A549 (cell line): Measurements from ENCODE around the gene TNFSF11. TPM values are rescaled to one million over a fixed set of nuclear protein-coding genes. Genes with fewer than 3 reads are reported as not detected.
A peak's percentile ranks its signal among the peaks of the same experiment; 100 is the strongest.

Experiments
- ATAC-seq, 2 experiments: fragments of 200-7000 bp in 1 of 2; fragments of >200 bp in 1 of 2; cut with Nextera tagmentation in 1 of 2; cut with Tn5 transposase in 1 of 2; 3 replicates each; pipeline versions ENCODE4 v1.8.0 to v1.9.1; 2018 to 2020; ENCODE audit warnings: mild to moderate bottlenecking in 1 of 2, moderate library complexity in 1 of 2
- CTCF ChIA-PET: fragments of 300-600 bp; sonication (Branson Sonifier 250); formaldehyde crosslinking; extraction: SDS; loops from one replicate; lab custom pipeline; 2021; ENCODE audit warnings: antibody characterized with exemption, inconsistent platforms; lab: Yijun Ruan, JAX
- POLR2A ChIA-PET: fragments of 350-600 bp; formaldehyde crosslinking; extraction: SDS; loops from one replicate; lab custom pipeline; 2021; ENCODE audit warnings: antibody characterized with exemption, inconsistent platforms; lab: Yijun Ruan, JAX
- DNase-seq, 2 experiments: peaks; one replicate each; pipeline versions ENCODE4 v3.0.0 to v3.0.0-alpha.2; 2011 to 2016; ENCODE audit warnings: low read depth in 1 of 2, low spot score in 1 of 2
- FAIRE-seq: peaks from 2 replicates; lab custom pipeline; 2011; peaks lifted over from hg19 to GRCh38; lab: Jason Lieb, UNC
- H3K27ac ChIP-seq, 2 experiments: fragments of >200 bp; sonication (Bioruptor Twin); formaldehyde crosslinking; 3 replicates each; pipeline ENCODE4 v1.5.1; 2016 to 2017
- H3K4me1 ChIP-seq: fragments of >200 bp; sonication (Bioruptor Twin); formaldehyde crosslinking; 3 replicates; pipeline ENCODE4 v1.6.1; 2016
- H3K4me2 ChIP-seq: fragments of >200 bp; sonication (Bioruptor Twin); formaldehyde crosslinking; 3 replicates; pipeline ENCODE4 v1.6.1; 2016
- H3K4me3 ChIP-seq: fragments of >200 bp; sonication (Bioruptor Twin); formaldehyde crosslinking; 3 replicates; pipeline ENCODE4 v1.5.1; 2016
- H3K9me3 ChIP-seq: fragments of >200 bp; sonication (Bioruptor Twin); formaldehyde crosslinking; 3 replicates; pipeline ENCODE4 v1.6.1; 2016
- CEBPB ChIP-seq, 2 experiments: fragments of >200 bp in 1 of 2; sonication (Bioruptor Twin) in 1 of 2; formaldehyde crosslinking in 1 of 2; IDR thresholded peaks; 2 replicates each; pipeline ENCODE4 v1.6.1; 2012 to 2016
- E2F6 ChIP-seq: IDR thresholded peaks from 2 replicates; pipeline ENCODE4 v1.6.1; 2012; ENCODE audit warnings: low read depth, borderline replicate concordance
- EHMT2 ChIP-seq: fragments of 200-600 bp; sonication (generic); IDR thresholded peaks from 2 replicates; pipeline ENCODE4 v1.6.1; 2016; ENCODE audit warnings: antibody characterized with exemption, low read depth, mild to moderate bottlenecking, moderate library complexity
- ESRRA ChIP-seq: fragments of 150-350 bp; IDR thresholded peaks from 2 replicates; pipeline ENCODE4 v1.6.1; 2014; ENCODE audit warnings: mild to moderate bottlenecking, low read length, borderline replicate concordance
- HEYL ChIP-seq: fragments of 250-450 bp; sonication (Bioruptor Pico); IDR thresholded peaks from 2 replicates; pipeline ENCODE4 v1.8.0; 2021; ENCODE audit warnings: mild to moderate bottlenecking, moderate library complexity
- HOXA7 ChIP-seq: fragments of 250-450 bp; sonication (Bioruptor Pico); IDR thresholded peaks from 2 replicates; pipeline ENCODE4 v1.5.0; 2020; ENCODE audit warnings: mild to moderate bottlenecking, moderate library complexity
- JUN ChIP-seq, 2 experiments: fragments of >200 bp; sonication (Bioruptor Twin); formaldehyde crosslinking; IDR thresholded peaks; 2 replicates in 1 of 2; 3 replicates in 1 of 2; pipeline ENCODE4 v1.6.1; 2016 to 2017
- MYC ChIP-seq: IDR thresholded peaks from 2 replicates; pipeline ENCODE4 v1.6.1; 2012; ENCODE audit warnings: mild to moderate bottlenecking, inconsistent platforms, low read length, improper control_type of control experiment, borderline replicate concordance
- NR3C1 ChIP-seq: fragments of >200 bp; sonication (Bioruptor Twin); formaldehyde crosslinking; IDR thresholded peaks from 3 replicates; pipeline ENCODE4 v1.6.1; 2017
- POLR2AphosphoS2 ChIP-seq: conservative IDR thresholded peaks from 2 replicates; pipeline ENCODE4 v1.6.1; 2012; ENCODE audit warnings: low read length, improper control_type of control experiment, inconsistent platforms
- TP53 ChIP-seq: fragments of 250-450 bp; sonication (Bioruptor Pico); IDR thresholded peaks from 2 replicates; pipeline ENCODE4 v1.5.0; 2021; ENCODE audit warnings: mild to moderate bottlenecking, moderate library complexity
- ZC3H11A ChIP-seq: fragments of 450-650 bp; IDR thresholded peaks from 2 replicates; pipeline ENCODE4 v1.6.1; 2014; ENCODE audit warnings: antibody characterized with exemption, mild to moderate bottlenecking
- ZSCAN20 ChIP-seq: fragments of 250-450 bp; sonication (Bioruptor Pico); IDR thresholded peaks from 2 replicates; pipeline ENCODE4 v1.8.0; 2022; ENCODE audit warnings: mild to moderate bottlenecking, moderate library complexity
- WGBS: methylation state at CpG from one replicate; pipeline ENCODE4 v1.1.6; 2017; ENCODE audit errors: missing lambda C conversion rate; 5-methylcytosine and 5-hydroxymethylcytosine counted together
- polyA plus RNA-seq, 4 experiments: library from polyadenylated mRNA; depleted of rRNA in 3 of 4; stranded (reverse); fragments of >200 nt; fragmentation: RNase III in 1 of 4; extraction: RNeasy Plus Mini Kit Qiagen cat#74134 plus additional on column Dnase treatment in 1 of 4; gene quantifications; 2 replicates in 3 of 4; 3 replicates in 1 of 4; pipeline ENCODE4 v1.2.3, GENCODE V29; 2011 to 2017
- TF ChIP-seq, protein P1 (sequence below): fragments of 450-650 bp; IDR thresholded peaks from 2 replicates; pipeline ENCODE4 v1.6.1; 2014; ENCODE audit warnings: antibody characterized with exemption
- TF ChIP-seq, protein P2 (sequence below): fragments of >200 bp; sonication (Bioruptor Twin); formaldehyde crosslinking; IDR thresholded peaks from 3 replicates; pipeline ENCODE4 v1.5.1; 2016
- TF ChIP-seq, protein P3 (sequence below): IDR thresholded peaks from 2 replicates; pipeline ENCODE4 v1.6.1; 2012
- TF ChIP-seq, protein P4 (sequence below): fragments of 150-350 bp; IDR thresholded peaks from 2 replicates; pipeline ENCODE4 v1.6.1; 2014; ENCODE audit warnings: low read depth, mild to moderate bottlenecking, low read length

Gene TNFSF11
- polyA plus RNA-seq, 2 of the 4 experiments (the other 2 are of a cell fraction) = not detected

GRCh38 chr13:42571895-42572294 is 2.1 kb upstream of the TNFSF11 start (continued):
- TF ChIP-seq, protein P1, sequence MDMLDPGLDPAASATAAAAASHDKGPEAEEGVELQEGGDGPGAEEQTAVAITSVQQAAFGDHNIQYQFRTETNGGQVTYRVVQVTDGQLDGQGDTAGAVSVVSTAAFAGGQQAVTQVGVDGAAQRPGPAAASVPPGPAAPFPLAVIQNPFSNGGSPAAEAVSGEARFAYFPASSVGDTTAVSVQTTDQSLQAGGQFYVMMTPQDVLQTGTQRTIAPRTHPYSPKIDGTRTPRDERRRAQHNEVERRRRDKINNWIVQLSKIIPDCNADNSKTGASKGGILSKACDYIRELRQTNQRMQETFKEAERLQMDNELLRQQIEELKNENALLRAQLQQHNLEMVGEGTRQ = no peak
- TF ChIP-seq CEBPB (IDR thresholded peaks at IDR 0.05) (no peak), JUN (IDR thresholded peaks at IDR 0.05) (no peak)

DNA sequence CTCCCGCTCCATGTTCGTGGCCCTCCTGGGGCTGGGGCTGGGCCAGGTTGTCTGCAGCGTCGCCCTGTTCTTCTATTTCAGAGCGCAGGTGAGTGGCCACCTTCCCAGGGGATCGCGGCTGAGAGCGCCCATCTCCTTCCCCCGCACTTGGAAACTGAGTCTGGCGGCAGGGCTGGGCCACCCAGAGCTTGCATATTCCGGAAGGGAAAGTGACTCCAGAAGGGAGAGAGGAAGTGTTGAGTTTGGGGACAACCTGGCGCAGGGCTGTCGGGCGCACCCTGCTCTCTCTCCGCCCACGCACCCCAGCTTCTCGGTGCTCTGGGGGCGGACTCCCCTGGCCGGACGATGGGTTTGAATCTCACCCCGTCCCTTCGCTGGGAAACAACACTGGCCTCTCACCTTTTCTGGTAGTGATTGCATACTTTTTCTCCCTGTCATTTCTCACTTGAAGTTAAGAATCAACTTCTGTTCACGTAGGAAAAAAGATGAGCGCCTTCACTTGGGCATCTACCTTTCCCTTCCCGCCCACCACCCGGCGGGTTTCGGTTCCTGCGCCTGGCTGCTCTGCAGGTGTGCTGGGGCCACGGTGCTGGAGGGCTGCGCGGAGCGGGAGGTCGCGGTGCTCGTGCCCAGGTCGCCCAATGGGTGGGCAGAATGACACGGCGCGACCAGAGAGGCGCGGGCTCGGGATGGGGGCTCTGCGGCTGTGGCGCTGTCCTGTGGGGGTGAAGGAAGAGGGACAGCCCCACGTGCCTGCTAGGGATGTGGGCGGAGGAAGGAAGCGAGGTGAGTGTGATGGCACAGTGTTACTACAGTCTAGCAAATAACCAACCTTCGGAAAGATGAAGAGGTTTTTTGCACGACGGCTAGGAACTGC is 721 bp downstream of the TNFSF11 start:
- 11% methylated on average over 24 of the region's 51 CpGs for WGBS
- no peak overlapping the region for H3K27ac ChIP-seq
- ChIA-PET POLR2A (no interaction called here), CTCF (no interaction called here)
- H3K4me1 ChIP-seq = no peaks in the 10 kb centered on the region
- DNase-seq (no peak), ATAC-seq (no peak), FAIRE-seq (no peak)
- peak overlapping the region; percentile 15; the same call in 1 of the 3 replicates for H3K4me3 ChIP-seq
- TF ChIP-seq, protein P2, sequence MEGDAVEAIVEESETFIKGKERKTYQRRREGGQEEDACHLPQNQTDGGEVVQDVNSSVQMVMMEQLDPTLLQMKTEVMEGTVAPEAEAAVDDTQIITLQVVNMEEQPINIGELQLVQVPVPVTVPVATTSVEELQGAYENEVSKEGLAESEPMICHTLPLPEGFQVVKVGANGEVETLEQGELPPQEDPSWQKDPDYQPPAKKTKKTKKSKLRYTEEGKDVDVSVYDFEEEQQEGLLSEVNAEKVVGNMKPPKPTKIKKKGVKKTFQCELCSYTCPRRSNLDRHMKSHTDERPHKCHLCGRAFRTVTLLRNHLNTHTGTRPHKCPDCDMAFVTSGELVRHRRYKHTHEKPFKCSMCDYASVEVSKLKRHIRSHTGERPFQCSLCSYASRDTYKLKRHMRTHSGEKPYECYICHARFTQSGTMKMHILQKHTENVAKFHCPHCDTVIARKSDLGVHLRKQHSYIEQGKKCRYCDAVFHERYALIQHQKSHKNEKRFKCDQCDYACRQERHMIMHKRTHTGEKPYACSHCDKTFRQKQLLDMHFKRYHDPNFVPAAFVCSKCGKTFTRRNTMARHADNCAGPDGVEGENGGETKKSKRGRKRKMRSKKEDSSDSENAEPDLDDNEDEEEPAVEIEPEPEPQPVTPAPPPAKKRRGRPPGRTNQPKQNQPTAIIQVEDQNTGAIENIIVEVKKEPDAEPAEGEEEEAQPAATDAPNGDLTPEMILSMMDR = no peak
- TF ChIP-seq POLR2AphosphoS2 = no peak
- no peak for TF ChIP-seq HEYL (CRISPR knock-in tag)
- TF ChIP-seq, protein P3, sequence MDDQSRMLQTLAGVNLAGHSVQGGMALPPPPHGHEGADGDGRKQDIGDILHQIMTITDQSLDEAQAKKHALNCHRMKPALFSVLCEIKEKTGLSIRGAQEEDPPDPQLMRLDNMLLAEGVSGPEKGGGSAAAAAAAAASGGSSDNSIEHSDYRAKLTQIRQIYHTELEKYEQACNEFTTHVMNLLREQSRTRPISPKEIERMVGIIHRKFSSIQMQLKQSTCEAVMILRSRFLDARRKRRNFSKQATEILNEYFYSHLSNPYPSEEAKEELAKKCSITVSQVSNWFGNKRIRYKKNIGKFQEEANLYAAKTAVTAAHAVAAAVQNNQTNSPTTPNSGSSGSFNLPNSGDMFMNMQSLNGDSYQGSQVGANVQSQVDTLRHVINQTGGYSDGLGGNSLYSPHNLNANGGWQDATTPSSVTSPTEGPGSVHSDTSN = no peak
- TF ChIP-seq ESRRA = no peak
- TF ChIP-seq EHMT2 = no peak
- no peak for TF ChIP-seq TP53 (CRISPR knock-in tag)
- H3K4me2 ChIP-seq = peak overlapping the region; percentile 56
- no peaks in the 10 kb centered on the region for H3K9me3 ChIP-seq

GRCh38 chr13:42575938-42576337 is 2.0 kb downstream of the TNFSF11 start:
- Histone ChIP-seq H3K4me2 (no peak overlapping the region), H3K4me1 (no peaks in the 10 kb centered on the region), H3K4me3 (no peak overlapping the region), H3K27ac (no peak overlapping the region), H3K9me3 (no peaks in the 10 kb centered on the region)
- CTCF ChIA-PET = no interaction called here
- 47% methylated on average over 7 of the region's 7 CpGs for WGBS
- FAIRE-seq (no peak), DNase-seq (no peak), ATAC-seq (no peak)
- TF ChIP-seq CEBPB (IDR thresholded peaks at IDR 0.05) (no peak), ZC3H11A (no peak), ZSCAN20 (CRISPR knock-in tag) (no peak), MYC (no peak), NR3C1 (no peak), POLR2AphosphoS2 (no peak), HEYL (CRISPR knock-in tag) (no peak), E2F6 (no peak), HOXA7 (CRISPR knock-in tag) (no peak)
- TF ChIP-seq, protein P4, sequence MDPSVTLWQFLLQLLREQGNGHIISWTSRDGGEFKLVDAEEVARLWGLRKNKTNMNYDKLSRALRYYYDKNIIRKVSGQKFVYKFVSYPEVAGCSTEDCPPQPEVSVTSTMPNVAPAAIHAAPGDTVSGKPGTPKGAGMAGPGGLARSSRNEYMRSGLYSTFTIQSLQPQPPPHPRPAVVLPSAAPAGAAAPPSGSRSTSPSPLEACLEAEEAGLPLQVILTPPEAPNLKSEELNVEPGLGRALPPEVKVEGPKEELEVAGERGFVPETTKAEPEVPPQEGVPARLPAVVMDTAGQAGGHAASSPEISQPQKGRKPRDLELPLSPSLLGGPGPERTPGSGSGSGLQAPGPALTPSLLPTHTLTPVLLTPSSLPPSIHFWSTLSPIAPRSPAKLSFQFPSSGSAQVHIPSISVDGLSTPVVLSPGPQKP = no peak
- POLR2A ChIA-PET = no interaction called here
